Parathyroid adenoma (tissue), 2 donors: ENCODE measurements around the gene DGKG.
A peak's percentile ranks its signal among the peaks of the same experiment; 100 is the strongest.

Source experiments
- H2AFZ ChIP-seq: fragments of 300-600 bp; sonication (generic); one replicate; pipeline ENCODE4 v1.7.0; 2017; ENCODE audit warnings: antibody characterized with exemption, mild to moderate bottlenecking
- H3K27ac ChIP-seq: fragments of 300-600 bp; sonication (generic); one replicate; pipeline ENCODE4 v1.7.0; 2017
- H3K27me3 ChIP-seq: fragments of 300-600 bp; sonication (generic); one replicate; pipeline ENCODE4 v1.7.0; 2017; ENCODE audit warnings: low read length; ENCODE audit not compliant: control insufficient read depth, insufficient read depth
- H3K36me3 ChIP-seq: fragments of 300-600 bp; sonication (generic); one replicate; pipeline ENCODE4 v1.7.0; 2017; ENCODE audit warnings: low read length; ENCODE audit not compliant: control insufficient read depth, insufficient read depth
- H3K4me1 ChIP-seq: fragments of 300-600 bp; sonication (generic); one replicate; pipeline ENCODE4 v1.7.0; 2017; ENCODE audit warnings: control low read depth
- H3K4me2 ChIP-seq: fragments of 300-600 bp; sonication (generic); one replicate; pipeline ENCODE4 v1.7.0; 2017; ENCODE audit warnings: low read length
- H3K4me3 ChIP-seq: fragments of 300-600 bp; sonication (generic); one replicate; pipeline ENCODE4 v1.7.0; 2017; ENCODE audit warnings: low read depth, low read length
- H3K79me2 ChIP-seq: fragments of 300-600 bp; sonication (generic); one replicate; pipeline ENCODE4 v1.7.0; 2017; ENCODE audit warnings: control low read depth
- H3K9ac ChIP-seq: fragments of 300-600 bp; sonication (generic); one replicate; pipeline ENCODE4 v1.7.0; 2017; ENCODE audit warnings: mild to moderate bottlenecking
- H3K9me3 ChIP-seq: fragments of 300-600 bp; sonication (generic); one replicate; pipeline ENCODE4 v1.7.0; 2017; ENCODE audit warnings: low read length; ENCODE audit not compliant: control insufficient read depth
- TF ChIP-seq, protein P1 (sequence below): fragments of 300-600 bp; sonication (generic); IDR thresholded peaks from one replicate; pipeline ENCODE4 v1.7.0; 2017; ENCODE audit warnings: antibody characterized with exemption, mild to moderate bottlenecking
- donor health status: primary hyperparathyroidism.

The DGKG gene

DNA sequence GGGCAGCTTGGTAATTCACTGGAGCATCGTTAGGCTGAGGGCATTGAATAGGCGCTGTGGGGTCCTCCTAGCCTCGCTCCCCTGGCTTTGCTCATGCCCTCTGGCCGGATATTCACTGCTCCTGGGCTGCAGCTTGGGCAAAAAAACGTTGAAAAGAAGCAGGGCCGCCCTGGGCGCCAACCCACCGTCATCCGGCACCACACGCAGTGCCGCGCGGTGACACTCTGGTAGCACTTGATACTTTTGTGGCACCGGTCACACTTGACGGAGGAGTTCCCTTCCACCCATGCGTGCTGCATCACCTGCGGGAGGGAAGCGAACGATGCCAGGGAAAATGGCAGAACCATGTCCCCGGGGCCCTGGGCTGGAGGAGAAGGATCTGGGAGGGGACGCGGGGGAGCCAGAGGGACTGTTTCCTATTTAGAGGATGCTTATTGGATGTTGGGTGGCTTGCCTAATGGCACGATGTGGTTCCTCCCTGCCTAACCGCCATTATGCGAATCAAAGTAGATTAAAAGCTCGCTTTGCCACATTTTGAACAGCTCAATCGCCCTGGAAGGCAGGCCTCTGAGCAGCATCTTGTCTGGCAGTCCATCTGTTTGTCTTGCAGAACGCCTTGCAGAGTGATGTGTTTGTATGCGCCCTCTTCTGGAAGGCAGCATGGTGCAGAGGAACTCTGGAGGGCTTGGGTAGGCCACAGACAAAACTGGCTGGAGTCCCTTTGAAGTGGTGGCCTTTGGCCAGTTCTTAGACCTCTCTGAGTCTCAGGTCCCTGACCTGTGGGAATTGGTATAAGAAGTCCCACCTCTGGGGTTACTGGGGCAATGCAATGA is 93.2 kb downstream of the DGKG start:
- no peak overlapping the region for H3K27ac ChIP-seq
- H3K36me3 ChIP-seq = no peaks in the 10 kb centered on the region
- no peaks in the 10 kb centered on the region for H3K9me3 ChIP-seq
- no peak overlapping the region for H2AFZ ChIP-seq
- no peaks in the 10 kb centered on the region for H3K79me2 ChIP-seq
- H3K9ac ChIP-seq = no peak overlapping the region
- no peak overlapping the region for H3K4me2 ChIP-seq
- H3K27me3 ChIP-seq = no peaks in the 10 kb centered on the region
- TF ChIP-seq, protein P1, sequence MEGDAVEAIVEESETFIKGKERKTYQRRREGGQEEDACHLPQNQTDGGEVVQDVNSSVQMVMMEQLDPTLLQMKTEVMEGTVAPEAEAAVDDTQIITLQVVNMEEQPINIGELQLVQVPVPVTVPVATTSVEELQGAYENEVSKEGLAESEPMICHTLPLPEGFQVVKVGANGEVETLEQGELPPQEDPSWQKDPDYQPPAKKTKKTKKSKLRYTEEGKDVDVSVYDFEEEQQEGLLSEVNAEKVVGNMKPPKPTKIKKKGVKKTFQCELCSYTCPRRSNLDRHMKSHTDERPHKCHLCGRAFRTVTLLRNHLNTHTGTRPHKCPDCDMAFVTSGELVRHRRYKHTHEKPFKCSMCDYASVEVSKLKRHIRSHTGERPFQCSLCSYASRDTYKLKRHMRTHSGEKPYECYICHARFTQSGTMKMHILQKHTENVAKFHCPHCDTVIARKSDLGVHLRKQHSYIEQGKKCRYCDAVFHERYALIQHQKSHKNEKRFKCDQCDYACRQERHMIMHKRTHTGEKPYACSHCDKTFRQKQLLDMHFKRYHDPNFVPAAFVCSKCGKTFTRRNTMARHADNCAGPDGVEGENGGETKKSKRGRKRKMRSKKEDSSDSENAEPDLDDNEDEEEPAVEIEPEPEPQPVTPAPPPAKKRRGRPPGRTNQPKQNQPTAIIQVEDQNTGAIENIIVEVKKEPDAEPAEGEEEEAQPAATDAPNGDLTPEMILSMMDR = peak; percentile 17
- H3K4me3 ChIP-seq = no peak overlapping the region
- no peaks in the 10 kb centered on the region for H3K4me1 ChIP-seq

DNA sequence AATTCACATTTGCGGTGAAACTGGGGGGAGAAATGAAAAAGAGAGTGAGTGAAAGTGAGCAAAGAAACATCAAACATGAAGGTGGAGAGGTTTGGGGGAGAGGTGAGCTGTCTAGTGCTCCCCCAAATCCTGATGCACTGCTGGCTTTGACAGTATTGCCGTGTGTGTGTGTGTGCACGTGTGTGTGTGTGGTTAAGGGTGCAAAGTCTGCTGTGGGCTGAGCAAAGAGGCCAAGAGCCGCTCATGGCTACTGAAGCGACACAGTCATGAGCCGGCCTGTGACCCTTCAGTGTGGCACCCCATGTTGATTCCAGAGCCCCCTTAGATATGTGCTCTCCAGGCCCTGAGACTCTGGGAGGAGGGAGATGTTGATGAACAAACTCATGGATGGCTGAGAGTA is 94.3 kb downstream of the DGKG start:
- Histone ChIP-seq H3K4me3 (no peak overlapping the region), H3K4me2 (no peak overlapping the region), H3K27ac (no peak overlapping the region), H3K9me3 (no peaks in the 10 kb centered on the region), H3K27me3 (no peaks in the 10 kb centered on the region), H3K9ac (no peak overlapping the region), H3K36me3 (no peaks in the 10 kb centered on the region), H2AFZ (no peak overlapping the region), H3K79me2 (no peaks in the 10 kb centered on the region), H3K4me1 (no peaks in the 10 kb centered on the region)
- TF ChIP-seq, protein P1 = no peak

DNA sequence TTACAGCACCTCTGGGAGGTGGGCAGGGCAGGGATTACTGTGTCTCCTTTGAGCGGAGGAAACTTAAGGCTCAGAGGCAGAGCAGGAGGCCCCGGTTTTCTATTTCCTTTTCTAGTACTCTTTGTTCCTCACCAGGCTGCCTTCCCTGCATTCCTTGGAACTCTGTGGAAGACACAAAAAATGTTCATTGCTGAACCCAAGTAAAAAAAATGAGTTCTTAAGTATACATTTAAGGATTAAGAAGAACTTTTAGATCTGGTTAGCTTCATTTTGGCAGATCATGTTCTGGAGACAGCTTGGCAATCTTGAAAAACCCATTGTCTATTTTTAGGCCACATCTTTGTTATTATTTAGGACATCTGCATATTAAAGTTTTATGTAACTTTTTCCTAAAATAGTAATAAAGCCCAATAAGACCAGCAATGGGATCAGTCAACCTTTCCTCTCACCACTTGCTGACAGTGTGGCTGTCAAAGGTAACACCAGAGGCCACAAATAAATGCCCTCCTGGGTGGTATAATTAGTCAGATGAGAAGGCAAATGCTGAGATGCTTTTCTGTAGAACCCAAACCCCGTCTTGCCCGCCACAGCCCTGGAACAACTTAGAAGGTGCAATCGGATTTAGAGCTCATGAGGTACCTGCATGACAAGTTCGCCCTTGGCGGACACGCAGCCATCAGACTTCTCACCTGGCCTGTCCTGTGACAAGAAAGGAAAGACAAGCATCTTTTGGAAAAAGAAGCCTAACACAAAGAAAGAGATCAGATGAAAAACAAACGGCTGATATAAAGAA is 97.2 kb downstream of the DGKG start:
- Histone ChIP-seq H3K9ac (no peak overlapping the region), H3K9me3 (no peaks in the 10 kb centered on the region), H3K4me3 (no peak overlapping the region), H3K36me3 (no peaks in the 10 kb centered on the region), H3K4me1 (no peaks in the 10 kb centered on the region), H3K27ac (no peak overlapping the region), H3K27me3 (no peaks in the 10 kb centered on the region), H3K4me2 (no peak overlapping the region), H3K79me2 (no peaks in the 10 kb centered on the region), H2AFZ (no peak overlapping the region)
- TF ChIP-seq, protein P1 = no peak

- Histone ChIP-seq H3K9me3 (no peaks in the 10 kb centered on the region), H3K4me3 (no peak overlapping the region), H3K4me1 (no peaks in the 10 kb centered on the region), H2AFZ (no peak overlapping the region), H3K27ac (no peak overlapping the region), H3K36me3 (no peaks in the 10 kb centered on the region), H3K27me3 (no peaks in the 10 kb centered on the region), H3K4me2 (no peak overlapping the region), H3K79me2 (no peaks in the 10 kb centered on the region), H3K9ac (no peak overlapping the region)
- TF ChIP-seq, protein P1 = no peak
These were observed 100.4 kb downstream of the DGKG start for GRCh38 chr3:186261638-186262037.
